ENCODE measurements around the gene EMILIN2.
A peak's percentile ranks its signal among the peaks of the same experiment; 100 is the strongest.

Gene EMILIN2

DNA sequence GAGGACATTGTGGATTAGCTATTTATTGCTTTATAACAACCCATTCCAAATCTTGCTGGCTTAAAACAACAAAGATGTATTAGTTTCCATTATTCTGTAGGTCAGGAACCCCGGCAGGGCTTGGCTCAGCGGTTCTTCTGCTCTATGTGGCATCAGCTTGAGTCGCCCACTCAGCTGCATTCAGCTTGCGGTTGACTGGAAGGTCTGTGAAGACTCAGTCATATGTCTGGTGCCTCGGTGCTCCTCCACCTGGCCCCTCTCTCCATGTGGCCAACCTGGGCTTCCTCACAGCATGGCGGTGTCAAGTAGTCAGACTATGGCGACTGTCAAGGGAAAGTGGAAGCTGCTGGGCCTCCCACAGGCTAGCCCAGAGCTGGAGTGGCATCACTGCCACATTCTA, 48.6 kb downstream of the EMILIN2 start:
- intact Hi-C loops (cut with DNase I; ENCODE audit: low total_unique reads): no loop called here
- DNase-seq: peak in 1 of 2 donors; percentile 63
- TF ChIP-seq, protein P1, sequence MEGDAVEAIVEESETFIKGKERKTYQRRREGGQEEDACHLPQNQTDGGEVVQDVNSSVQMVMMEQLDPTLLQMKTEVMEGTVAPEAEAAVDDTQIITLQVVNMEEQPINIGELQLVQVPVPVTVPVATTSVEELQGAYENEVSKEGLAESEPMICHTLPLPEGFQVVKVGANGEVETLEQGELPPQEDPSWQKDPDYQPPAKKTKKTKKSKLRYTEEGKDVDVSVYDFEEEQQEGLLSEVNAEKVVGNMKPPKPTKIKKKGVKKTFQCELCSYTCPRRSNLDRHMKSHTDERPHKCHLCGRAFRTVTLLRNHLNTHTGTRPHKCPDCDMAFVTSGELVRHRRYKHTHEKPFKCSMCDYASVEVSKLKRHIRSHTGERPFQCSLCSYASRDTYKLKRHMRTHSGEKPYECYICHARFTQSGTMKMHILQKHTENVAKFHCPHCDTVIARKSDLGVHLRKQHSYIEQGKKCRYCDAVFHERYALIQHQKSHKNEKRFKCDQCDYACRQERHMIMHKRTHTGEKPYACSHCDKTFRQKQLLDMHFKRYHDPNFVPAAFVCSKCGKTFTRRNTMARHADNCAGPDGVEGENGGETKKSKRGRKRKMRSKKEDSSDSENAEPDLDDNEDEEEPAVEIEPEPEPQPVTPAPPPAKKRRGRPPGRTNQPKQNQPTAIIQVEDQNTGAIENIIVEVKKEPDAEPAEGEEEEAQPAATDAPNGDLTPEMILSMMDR (IDR thresholded peaks at IDR 0.05): no peak
- Histone ChIP-seq H3K27me3 (no peaks in the 10 kb centered on the region), H3K36me3 (peaks cover 0 to 4% (median 0%) of the 10 kb centered on the region in 3 donors), H3K4me3 (no peak overlapping the region), H3K4me1 (peaks cover 0 to 4% (median 0%) of the 10 kb centered on the region in 4 donors), H3K9me3 (no peaks in the 10 kb centered on the region), H3K27ac (no peak overlapping the region)

DNA sequence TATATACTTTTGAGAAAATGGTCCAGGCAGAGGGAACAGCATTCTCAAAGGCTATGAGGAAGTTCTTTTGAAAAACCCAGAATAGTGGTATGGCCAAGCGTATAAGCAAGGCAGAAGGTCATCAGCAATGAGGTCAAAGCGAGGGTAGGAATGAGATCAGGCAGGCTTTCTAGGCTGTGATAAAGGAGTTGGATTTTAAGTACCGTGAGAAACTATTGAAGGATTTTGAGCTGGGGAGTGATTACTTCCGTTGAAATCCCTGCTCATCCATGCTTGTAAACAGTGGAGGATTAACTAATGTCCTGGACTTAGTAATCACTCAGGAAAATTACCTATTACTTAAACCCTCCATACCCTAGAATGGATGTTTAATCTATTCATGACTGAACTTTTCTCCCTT, 50.2 kb downstream of the EMILIN2 start:
- Histone ChIP-seq H3K27ac (no peak overlapping the region), H3K27me3 (no peaks in the 10 kb centered on the region)
- intact Hi-C loops (cut with DNase I; ENCODE audit: low total_unique reads): no loop called here

DNA sequence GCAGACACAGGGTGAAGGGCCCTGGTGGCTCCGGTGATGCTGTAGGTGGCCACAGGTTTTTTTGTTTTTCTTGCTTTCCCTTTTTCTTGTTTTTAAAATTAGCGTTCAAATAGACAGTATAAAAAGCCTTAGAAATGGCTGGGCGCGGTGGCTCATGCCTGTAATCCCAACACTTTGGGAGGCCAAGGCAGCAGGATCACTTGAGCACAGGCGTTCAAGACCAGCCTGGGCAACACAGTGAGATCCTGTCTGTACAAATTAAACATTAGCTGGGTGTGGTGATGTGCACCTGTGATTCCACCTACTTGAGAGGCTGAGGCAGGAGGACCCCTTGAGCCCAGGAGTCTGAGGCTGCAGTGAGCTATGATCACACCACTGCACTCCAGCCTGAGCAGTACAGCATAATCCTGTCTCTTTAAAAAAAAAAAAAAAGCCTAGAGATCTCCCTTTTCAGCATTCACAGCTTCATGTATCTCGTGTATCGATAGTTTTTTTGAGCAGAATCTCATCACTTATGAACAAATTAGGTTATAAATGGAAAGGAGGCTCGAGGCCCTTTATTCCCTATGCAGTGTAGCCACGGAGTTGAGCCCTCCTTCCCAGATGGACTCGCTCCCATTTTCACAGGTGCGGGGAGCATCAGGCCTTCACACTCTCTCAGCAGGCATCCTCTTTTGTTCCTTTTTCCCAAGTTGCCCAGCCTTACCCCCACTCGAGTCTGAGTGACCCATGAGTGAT, 50.8 kb downstream of the EMILIN2 start:
- H3K4me3 ChIP-seq: no peak overlapping the region
- H3K36me3 ChIP-seq: peaks cover 0 to 4% (median 0%) of the 10 kb centered on the region in 3 donors
- H3K27me3 ChIP-seq: no peaks in the 10 kb centered on the region
- H3K27ac ChIP-seq: no peak overlapping the region
- intact Hi-C loops (cut with DNase I; ENCODE audit: low total_unique reads): no loop called here
- TF ChIP-seq, protein P1 (IDR thresholded peaks at IDR 0.05): no peak
- H3K9me3 ChIP-seq: no peaks in the 10 kb centered on the region
- DNase-seq: no peak
- peaks cover 0 to 4% (median 0%) of the 10 kb centered on the region in 4 donors for H3K4me1 ChIP-seq

More for the DNA sequence above, 50.2 kb downstream of the EMILIN2 start:
- peaks cover 0 to 4% (median 0%) of the 10 kb centered on the region in 4 donors for H3K4me1 ChIP-seq
- H3K9me3 ChIP-seq: no peaks in the 10 kb centered on the region
- no peak overlapping the region for H3K4me3 ChIP-seq
- H3K36me3 ChIP-seq: peaks cover 0 to 4% (median 0%) of the 10 kb centered on the region in 3 donors
- TF ChIP-seq, protein P1 (IDR thresholded peaks at IDR 0.05): no peak
- DNase-seq: no peak

DNA sequence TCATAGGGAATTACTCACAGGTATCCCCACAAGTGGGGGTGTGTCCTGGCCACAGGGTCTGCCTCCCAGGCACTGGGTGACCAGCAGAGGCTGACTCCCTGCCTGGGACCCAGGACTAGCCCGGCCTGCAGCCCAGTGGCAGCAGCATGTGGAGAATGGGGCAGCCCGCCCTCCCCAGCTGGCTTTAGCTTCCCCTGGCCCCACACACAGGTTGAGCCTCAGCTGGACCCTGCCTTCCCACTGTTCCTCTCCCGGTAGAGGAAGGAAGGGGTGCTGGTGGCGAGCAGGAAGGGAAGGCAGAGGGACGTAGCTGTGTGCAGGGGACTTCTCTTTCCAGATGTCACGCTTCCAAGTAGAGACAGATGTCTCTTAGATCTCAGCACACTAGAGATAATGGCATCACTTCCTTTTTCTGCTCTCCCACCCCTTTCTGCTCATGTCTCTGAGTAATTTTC, 51.4 kb downstream of the EMILIN2 start:
- DNase-seq: peak in 1 of 2 donors; percentile 64

DNA sequence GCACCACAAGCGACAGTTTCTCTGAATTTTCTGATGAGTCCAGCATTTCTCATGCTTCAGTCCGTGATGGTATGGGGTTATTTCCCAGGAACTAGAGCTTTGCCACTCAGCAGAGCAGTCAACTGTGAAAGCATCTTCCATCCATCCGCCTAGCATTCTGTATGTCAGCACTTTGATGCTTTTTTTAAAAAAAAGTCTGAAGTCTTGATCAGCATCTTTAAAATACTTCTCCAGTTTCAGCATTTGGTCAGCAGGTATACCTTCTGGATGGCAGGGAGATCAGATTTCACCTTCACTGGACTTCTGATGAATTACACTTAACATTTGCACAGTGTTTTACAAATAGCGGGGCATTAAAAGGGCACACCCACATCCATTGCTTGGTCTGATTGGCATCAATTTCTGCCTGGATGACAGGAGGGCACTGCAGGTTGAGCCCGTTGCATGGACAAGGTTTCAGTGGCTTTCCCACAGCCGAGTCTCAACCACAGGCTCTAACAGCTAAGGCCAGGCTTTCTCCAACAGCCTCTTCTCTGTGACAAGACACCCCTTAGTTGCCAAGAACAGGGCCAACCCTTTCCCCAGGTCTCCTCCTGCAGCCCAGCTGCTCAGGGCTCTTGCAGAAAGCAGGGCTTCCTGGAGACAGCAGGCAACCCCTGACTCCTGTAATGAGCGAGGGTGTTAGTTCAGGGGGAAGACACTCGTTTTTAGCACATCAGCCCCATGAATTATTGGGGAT, 54.0 kb downstream of the EMILIN2 start:
- TF ChIP-seq, protein P1 (IDR thresholded peaks at IDR 0.05): no peak
- intact Hi-C loops (cut with DNase I; ENCODE audit: low total_unique reads): loop anchor here (10.0 kb wide), 1 partner anchor 136 kb away; no protein-coding TSS in a partner anchor
- peak in 1 of 2 donors; percentile 43 for DNase-seq
- Histone ChIP-seq H3K4me1 (peaks cover 0 to 17% (median 3%) of the 10 kb centered on the region in 4 donors), H3K9me3 (no peaks in the 10 kb centered on the region), H3K4me3 (no peak overlapping the region), H3K27ac (no peak overlapping the region), H3K36me3 (no peaks in the 10 kb centered on the region), H3K27me3 (no peaks in the 10 kb centered on the region)

More for the DNA sequence above, 51.4 kb downstream of the EMILIN2 start:
- TF ChIP-seq, protein P1 (IDR thresholded peaks at IDR 0.05): no peak
- Histone ChIP-seq H3K9me3 (no peaks in the 10 kb centered on the region), H3K4me1 (peaks cover 0 to 10% (median 2%) of the 10 kb centered on the region in 4 donors), H3K4me3 (no peak overlapping the region), H3K36me3 (peaks cover 0 to 4% (median 0%) of the 10 kb centered on the region in 3 donors), H3K27me3 (no peaks in the 10 kb centered on the region), H3K27ac (no peak overlapping the region)
- intact Hi-C loops (cut with DNase I; ENCODE audit: low total_unique reads): no loop called here
